ENCODE results near the gene PAX7.
A peak's percentile ranks its signal among the peaks of the same experiment; 100 is the strongest.
"Not testable (repeated sequence)": the region's sequence is repeated elsewhere in the genome, so short reads cannot be mapped to it uniquely, and the experiment has no call there.

The PAX7 gene

GRCh38 chr1:18630511-18631495 lies at the start of gene PAX7:
PAX7 (plus strand) TSS chr1:18630846; CDS start chr1:18631604, 758 bp downstream.
- no peak for DNase-seq (ENCODE audit: low read depth)

DNA sequence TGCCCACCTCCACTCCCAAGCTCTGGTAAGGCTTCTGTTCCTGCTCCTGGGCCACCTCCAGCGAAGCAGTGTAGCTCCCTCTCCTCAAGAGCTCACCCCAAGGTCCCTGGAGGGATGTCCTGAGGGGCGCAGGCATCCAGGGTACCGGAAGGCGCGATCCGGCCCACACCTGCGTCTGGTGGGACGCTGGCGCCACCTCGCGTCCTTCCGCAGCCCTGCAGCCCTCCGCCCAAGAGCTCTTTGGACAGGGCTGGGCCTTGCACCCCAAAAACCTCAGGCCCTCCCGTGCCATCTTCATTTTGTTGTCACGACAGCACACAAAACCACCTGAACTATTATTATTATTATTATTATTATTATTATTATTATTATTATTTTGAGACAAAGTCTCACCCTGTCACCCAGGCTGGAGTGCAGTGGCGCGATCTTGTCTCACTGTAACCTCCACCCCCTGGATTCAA lies 49.2 kb upstream of the PAX7 start:
- no peak for DNase-seq (ENCODE audit: low read depth)

GRCh38 chr1:18582890-18583289 lies 47.8 kb upstream of the PAX7 start:
- no peak for DNase-seq (ENCODE audit: low read depth)

GRCh38 chr1:18583326-18583941 lies 47.2 kb upstream of the PAX7 start:
- no peak for DNase-seq (ENCODE audit: low read depth)

GRCh38 chr1:18586016-18586415 lies 44.6 kb upstream of the PAX7 start:
- DNase-seq (ENCODE audit: low read depth), result not testable (repeated sequence)

GRCh38 chr1:18588093-18588492 lies 42.6 kb upstream of the PAX7 start:
- DNase-seq (ENCODE audit: low read depth), result no peak

DNA sequence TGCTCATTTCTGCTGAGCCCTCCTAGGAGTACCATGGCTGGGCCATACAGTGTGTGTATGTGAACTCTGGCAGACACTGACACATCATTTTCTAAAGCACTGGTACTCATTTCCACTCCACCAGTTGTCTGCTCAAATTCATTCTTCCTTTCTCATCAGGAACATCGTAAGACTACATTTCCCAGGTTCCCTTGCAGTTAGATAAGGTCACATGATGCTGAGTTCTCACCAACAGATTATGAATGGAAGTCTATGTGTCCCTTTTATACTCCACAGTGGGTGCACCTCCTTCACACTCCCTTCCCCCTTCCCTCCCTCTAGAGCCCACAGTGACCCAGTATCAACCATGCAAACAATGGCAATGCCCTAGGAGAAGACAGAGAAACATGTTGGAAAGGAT lies 38.3 kb upstream of the PAX7 start:
- DNase-seq (ENCODE audit: low read depth), result no peak

DNA sequence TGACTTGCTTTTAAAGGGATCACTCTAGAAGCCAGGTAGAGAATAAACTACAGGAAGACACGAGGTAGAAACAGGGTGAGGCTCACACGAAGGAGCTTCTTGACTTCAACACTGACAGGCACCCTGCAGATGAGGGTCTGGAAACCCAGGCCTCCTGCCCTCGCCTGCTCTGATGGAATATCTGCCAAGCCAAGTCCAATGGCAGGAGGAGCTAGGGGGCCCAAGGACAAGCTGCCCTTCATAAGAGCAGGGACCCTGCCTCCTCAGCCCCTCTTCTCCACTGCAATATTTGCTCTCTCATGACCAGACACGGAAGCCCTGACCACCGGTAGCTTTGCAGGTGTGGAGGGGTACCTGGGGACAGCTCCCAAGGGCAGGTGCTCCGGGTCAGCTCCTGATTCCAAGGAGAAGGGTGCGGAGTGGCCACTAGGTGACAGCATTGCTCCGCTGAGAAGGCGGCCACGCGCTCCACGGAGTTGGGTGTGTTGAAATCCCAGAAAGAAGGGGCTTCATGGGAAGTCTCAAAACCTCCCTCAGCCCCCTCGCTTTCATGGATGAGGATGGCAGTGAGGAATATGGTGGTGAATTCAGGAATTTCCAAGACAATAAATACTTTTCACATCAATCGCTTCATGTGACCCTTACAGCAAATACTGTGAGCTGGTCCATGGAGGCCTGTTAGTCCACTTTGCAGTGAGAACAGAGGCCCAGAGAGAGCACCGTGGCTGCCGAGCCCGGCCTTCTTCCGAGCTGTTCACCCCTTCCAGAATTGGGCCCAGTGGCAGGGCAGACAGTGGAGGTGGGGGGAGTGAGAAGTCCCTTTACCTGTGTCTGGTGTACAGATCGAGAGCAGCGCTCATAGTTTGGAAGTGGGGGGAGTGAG lies 33.2 kb upstream of the PAX7 start:
- DNase-seq (ENCODE audit: low read depth), result peak; percentile 39

DNA sequence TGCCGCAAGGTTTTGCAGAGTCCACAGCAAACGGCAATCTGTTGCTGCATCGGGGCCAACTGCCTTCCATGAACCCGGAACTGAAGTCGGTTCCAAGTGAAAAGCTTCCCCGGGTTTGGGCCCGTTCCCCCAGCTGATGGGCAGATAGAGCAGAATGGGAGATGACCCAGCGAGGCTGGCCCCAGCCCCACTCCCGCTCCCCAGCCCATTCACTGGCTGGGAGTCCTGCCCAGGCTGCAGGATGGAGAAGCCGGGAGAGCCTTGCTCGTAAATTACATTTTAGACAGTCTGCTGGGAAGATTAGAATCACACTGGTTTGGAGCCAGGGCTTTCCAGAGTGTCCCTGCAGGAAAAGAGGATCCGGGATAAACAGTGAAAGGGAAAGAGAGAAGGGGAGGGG lies 31.6 kb upstream of the PAX7 start:
- DNase-seq (ENCODE audit: low read depth), result no peak

DNA sequence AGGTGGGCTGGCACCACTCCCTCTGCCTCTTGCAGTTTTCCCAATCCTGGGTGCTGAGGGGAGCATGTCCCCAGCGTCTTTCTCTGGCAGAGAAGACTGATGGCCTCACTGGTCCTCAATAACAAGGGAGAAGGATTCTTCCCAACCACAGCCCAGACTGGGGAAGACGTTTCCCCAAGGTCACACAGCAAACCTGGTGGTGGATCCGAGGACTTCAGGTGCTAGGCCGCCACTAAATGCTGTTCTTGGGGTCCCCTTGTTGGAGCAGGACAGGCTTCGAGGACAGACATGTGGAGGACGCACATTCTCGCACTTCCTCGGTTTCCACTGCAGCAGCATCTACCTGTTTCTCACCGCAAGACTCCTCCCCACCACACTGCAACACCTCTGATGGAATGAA lies 30.9 kb upstream of the PAX7 start:
- no peak for DNase-seq (ENCODE audit: low read depth)

- DNase-seq (ENCODE audit: low read depth), result no peak
Measured at GRCh38 chr1:18602533-18603211, 28.0 kb upstream of the PAX7 start.

DNA sequence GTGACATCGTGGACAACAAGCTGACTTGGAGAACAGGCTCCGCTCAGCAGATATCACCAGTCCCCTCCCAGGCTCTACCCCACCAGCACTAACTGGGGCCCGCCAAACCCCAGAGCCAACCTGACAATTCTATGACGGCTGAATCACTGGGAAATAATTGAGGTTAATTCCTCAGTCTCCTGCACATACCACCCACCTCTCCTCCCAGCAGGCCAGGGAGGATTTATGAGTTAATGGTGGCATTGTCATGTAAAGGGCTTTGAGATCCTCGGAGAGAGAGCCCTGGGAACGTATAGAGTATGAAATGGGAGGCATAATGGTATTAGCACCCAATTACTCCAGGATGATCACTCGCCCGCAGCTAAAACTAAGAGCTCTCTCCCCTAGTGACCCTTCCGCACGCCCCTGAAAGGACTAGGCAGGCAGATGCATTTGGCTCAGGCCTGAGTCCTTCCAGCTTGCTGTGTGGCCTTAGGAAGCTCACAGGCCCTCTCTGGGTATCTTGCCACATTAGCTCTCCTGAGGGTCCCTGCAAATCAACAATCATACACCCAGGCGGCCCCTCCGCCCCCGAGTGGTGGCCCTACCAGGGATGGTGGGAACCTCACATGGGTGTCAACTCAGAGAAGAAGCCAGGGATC lies 27.3 kb upstream of the PAX7 start:
- no peak for DNase-seq (ENCODE audit: low read depth)

GRCh38 chr1:18606443-18607288 lies 24.0 kb upstream of the PAX7 start:
- no peak for DNase-seq (ENCODE audit: low read depth)

- DNase-seq (ENCODE audit: low read depth), result no peak
Measured at GRCh38 chr1:18607289-18607760, 23.3 kb upstream of the PAX7 start.

- DNase-seq (ENCODE audit: low read depth), result no peak
Measured at GRCh38 chr1:18608534-18608933, 22.1 kb upstream of the PAX7 start.

DNA sequence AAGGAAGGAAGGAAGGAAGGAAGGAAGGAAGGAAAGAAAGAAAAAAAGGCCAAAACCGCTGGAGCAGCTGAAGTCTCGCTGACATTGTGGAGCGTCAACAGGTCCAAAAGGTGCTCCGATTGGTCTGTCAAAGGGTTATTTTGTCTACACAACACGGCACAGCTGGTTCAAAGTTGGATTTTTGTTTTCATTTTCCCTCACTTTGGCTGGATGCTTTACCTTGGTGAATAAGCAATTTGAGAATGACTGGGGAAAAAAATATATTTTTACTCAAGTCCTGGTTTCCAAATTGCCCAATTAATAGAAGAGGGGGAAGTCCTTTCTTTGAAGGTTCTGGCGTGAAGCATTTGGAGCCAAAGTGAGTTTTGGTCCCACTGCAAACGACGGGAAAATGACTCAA lies 19.3 kb upstream of the PAX7 start:
- no peak for DNase-seq (ENCODE audit: low read depth)

DNA sequence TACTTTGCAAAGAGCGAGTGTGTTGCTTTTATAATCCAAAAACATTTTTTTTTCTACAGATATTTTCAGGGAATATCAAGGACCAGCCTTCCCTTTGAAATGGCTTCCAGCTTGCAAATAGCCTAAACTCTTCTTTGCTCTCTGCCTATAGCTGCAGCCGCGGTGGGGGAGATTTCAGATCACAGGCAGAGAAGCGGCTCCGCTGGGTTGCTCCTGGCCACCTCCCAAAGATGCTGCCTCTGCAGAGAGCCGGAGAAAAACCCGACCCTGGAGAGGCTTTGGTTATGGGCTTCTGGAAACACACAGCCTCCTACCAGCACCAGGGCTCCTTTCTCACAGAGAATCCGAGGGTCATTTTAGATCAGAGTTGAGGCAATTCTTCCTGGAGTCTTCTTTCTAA lies 18.6 kb upstream of the PAX7 start:
- no peak for DNase-seq (ENCODE audit: low read depth)

GRCh38 chr1:18614069-18614735 lies 16.4 kb upstream of the PAX7 start:
- DNase-seq (ENCODE audit: low read depth), result no peak
